GM23338 (cell line): ENCODE measurements around the gene PCDHGA11. TPM values are rescaled to one million over a fixed set of nuclear protein-coding genes. Genes with fewer than 3 reads are reported as not detected.
A peak's percentile ranks its signal among the peaks of the same experiment; 100 is the strongest.

Experiments
- ATAC-seq: fragments of 200-7000 bp; cut with Tn5 transposase; 3 replicates; pipeline ENCODE4 v1.9.1; 2020
- DNase-seq: peaks from one replicate; pipeline ENCODE4 v3.0.0-alpha.2; 2015; ENCODE audit warnings: low spot score
- H2AFZ ChIP-seq: fragments of 200-600 bp; sonication (generic); 2 replicates; pipeline ENCODE4 v1.8.0; 2016; ENCODE audit warnings: antibody characterized with exemption, mild to moderate bottlenecking, moderate library complexity
- H3F3A ChIP-seq: fragments of 200-600 bp; sonication (generic); replicated peaks from 2 replicates; pipeline ENCODE4 v1.8.0; 2017; ENCODE audit warnings: antibody characterized with exemption, mixed run types, low read depth
- H3K27ac ChIP-seq: fragments of 200-600 bp; sonication (generic); 2 replicates; pipeline ENCODE4 v1.6.1; 2016; ENCODE audit warnings: low read depth
- H3K27me3 ChIP-seq: fragments of 200-600 bp; sonication (generic); 2 replicates; pipeline ENCODE4 v1.8.0; 2016; ENCODE audit warnings: mild to moderate bottlenecking, mixed run types, moderate library complexity; ENCODE audit not compliant: insufficient read depth
- H3K36me3 ChIP-seq: fragments of 200-600 bp; sonication (generic); 2 replicates; pipeline ENCODE4 v1.8.0; 2016; ENCODE audit warnings: mild to moderate bottlenecking; ENCODE audit not compliant: insufficient read depth
- H3K4me1 ChIP-seq: fragments of 200-600 bp; sonication (generic); 2 replicates; pipeline ENCODE4 v1.8.0; 2016; ENCODE audit warnings: mild to moderate bottlenecking, moderate library complexity; ENCODE audit not compliant: insufficient read depth
- H3K4me2 ChIP-seq: fragments of 200-600 bp; sonication (generic); 2 replicates; pipeline ENCODE4 v1.7.1; 2017; ENCODE audit warnings: mixed run types
- H3K4me3 ChIP-seq: fragments of 200-600 bp; sonication (generic); 2 replicates; pipeline ENCODE4 v1.6.1; 2016; ENCODE audit warnings: mixed run types
- H3K79me2 ChIP-seq: fragments of 200-600 bp; sonication (generic); replicated peaks from 2 replicates; pipeline ENCODE4 v1.8.0; 2017; ENCODE audit warnings: mild to moderate bottlenecking; ENCODE audit not compliant: insufficient read depth
- H3K9me2 ChIP-seq: fragments of 200-600 bp; sonication (generic); 2 replicates; pipeline ENCODE4 v1.8.0; 2017; ENCODE audit not compliant: insufficient read depth
- H4K20me1 ChIP-seq: fragments of 200-600 bp; sonication (generic); replicated peaks from 2 replicates; pipeline ENCODE4 v1.8.0; 2017; ENCODE audit warnings: mild to moderate bottlenecking; ENCODE audit not compliant: insufficient read depth
- H3K27ac Mint-ChIP-seq: 2 replicates; pipeline ENCODE4 v1.8.0; 2020; ENCODE audit warnings: inconsistent platforms, mild to moderate bottlenecking, moderate library complexity, mixed read lengths
- H3K27me3 Mint-ChIP-seq: 3 replicates; pipeline ENCODE4 v1.8.0; 2022; ENCODE audit warnings: low read depth, mild to moderate bottlenecking, moderate library complexity, mixed read lengths, inconsistent platforms; ENCODE audit not compliant: insufficient read depth, poor library complexity
- H3K36me3 Mint-ChIP-seq: 3 replicates; pipeline ENCODE4 v1.8.0; 2021; ENCODE audit warnings: low read depth, mild to moderate bottlenecking, inconsistent platforms, moderate library complexity, mixed read lengths
- H3K4me1 Mint-ChIP-seq: 3 replicates; pipeline ENCODE4 v1.8.0; 2020; ENCODE audit warnings: mild to moderate bottlenecking, inconsistent platforms, mixed read lengths
- H3K4me3 Mint-ChIP-seq: 3 replicates; pipeline ENCODE4 v1.8.0; 2021; ENCODE audit warnings: moderate library complexity, mild to moderate bottlenecking, inconsistent platforms, mixed read lengths
- H3K9me3 Mint-ChIP-seq: 3 replicates; pipeline ENCODE4 v1.8.0; 2020; ENCODE audit warnings: moderate library complexity, mild to moderate bottlenecking, inconsistent platforms, mixed read lengths
- CREB1 ChIP-seq: fragments of 250-450 bp; sonication (Bioruptor Pico); IDR thresholded peaks from 2 replicates; pipeline ENCODE4 v1.5.0; 2020; ENCODE audit warnings: low read depth, mild to moderate bottlenecking, moderate library complexity
- ETS1 ChIP-seq: IDR thresholded peaks from 2 replicates; pipeline ENCODE4 v1.6.1; 2016; ENCODE audit warnings: antibody characterized with exemption
- EZH2 ChIP-seq: fragments of 200-600 bp; sonication (generic); IDR thresholded peaks from one replicate; pipeline ENCODE4 v1.8.0; 2017; ENCODE audit warnings: antibody characterized with exemption, mild to moderate bottlenecking, low read depth; ENCODE audit not compliant: unreplicated experiment
- EZH2phosphoT487 ChIP-seq: fragments of 200-600 bp; sonication (generic); IDR thresholded peaks from one replicate; pipeline ENCODE4 v1.8.1; 2018; ENCODE audit warnings: antibody characterized with exemption; ENCODE audit not compliant: unreplicated experiment
- NANOG ChIP-seq: IDR thresholded peaks from 2 replicates; pipeline ENCODE4 v1.6.1; 2016; ENCODE audit warnings: antibody characterized with exemption, borderline replicate concordance
- POLR2AphosphoS5 ChIP-seq: IDR thresholded peaks from 2 replicates; pipeline ENCODE4 v1.6.1; 2016; ENCODE audit warnings: antibody characterized with exemption, low read depth
- ZNF114 ChIP-seq: fragments of 250-450 bp; sonication (Bioruptor Pico); IDR thresholded peaks from 2 replicates; pipeline ENCODE4 v1.5.0; 2020; ENCODE audit warnings: mild to moderate bottlenecking, moderate library complexity
- ZNF331 ChIP-seq: fragments of 250-450 bp; sonication (Bioruptor Pico); IDR thresholded peaks from 2 replicates; pipeline ENCODE4 v1.5.0; 2020; ENCODE audit warnings: low read depth, mild to moderate bottlenecking, moderate library complexity
- ZNF462 ChIP-seq: fragments of 250-450 bp; sonication (Bioruptor Pico); IDR thresholded peaks from 2 replicates; pipeline ENCODE4 v1.5.0; 2020; ENCODE audit warnings: mild to moderate bottlenecking, moderate library complexity
- polyA plus RNA-seq: library from polyadenylated mRNA; unstranded; fragments of >200 nt; fragmentation: Nextera tagmentation; extraction: Ambion mirVana; gene quantifications from 2 replicates; pipeline ENCODE4 v1.2.1, GENCODE V29; 2016
- total RNA-seq: library from RNA; depleted of rRNA; stranded (reverse); fragments of >200 nt; shearing (Covaris generic); gene quantifications from 2 replicates; pipeline ENCODE4 v1.2.3, GENCODE V29; 2014

The PCDHGA11 gene
- total and polyA plus RNA-seq, 2 experiments from 2014 or later = 3.0 to 10.7 TPM

GRCh38 chr5:141382469-141383294 lies 38.2 kb upstream of the PCDHGA11 start, which contains the start of gene PCDHGA7:
TSS of gene PCDHGA7 (plus strand) at chr5:141382742. CDS start at chr5:141382900, 158 bp downstream.
- Histone ChIP-seq H3K9me2 (no peaks in the 10 kb centered on the region), H3K27me3 (no peaks in the 10 kb centered on the region), H3K79me2 (no peaks in the 10 kb centered on the region), H3K4me3 (no peak within 1 kb of the TSS), H4K20me1 (no peaks in the 10 kb centered on the region), H3K4me1 (no peaks in the 10 kb centered on the region), H3F3A (no peaks in the 10 kb centered on the region), H3K36me3 (no peaks in the 10 kb centered on the region), H3K27ac (no peak within 1 kb of the TSS), H2AFZ (no peak within 1 kb of the TSS), H3K4me2 (no peak within 1 kb of the TSS)
- Mint-ChIP-seq H3K9me3 (peaks cover 58% of the 10 kb centered on the region), H3K4me1 (no peaks in the 10 kb centered on the region), H3K27me3 (peaks cover 10% of the 10 kb centered on the region), H3K27ac (peak within 1 kb of the TSS; percentile 90), H3K36me3 (peaks cover 44% of the 10 kb centered on the region), H3K4me3 (peak within 1 kb of the TSS; percentile 85)
- TF ChIP-seq ZNF331 (CRISPR knock-in tag) (no peak), ETS1 (no peak), ZNF462 (no peak), ZNF114 (CRISPR knock-in tag) (no peak), EZH2 (no peak), NANOG (no peak), EZH2phosphoT487 (no peak), POLR2AphosphoS5 (no peak), CREB1 (no peak)
- DNase-seq = no peak
- peak; percentile 73 for ATAC-seq
